Panc1 (cell line): ENCODE data around the gene TRPV5. TPM values are rescaled to one million over a fixed set of nuclear protein-coding genes. Genes with fewer than 3 reads are reported as not detected.
A peak's percentile ranks its signal among the peaks of the same experiment; 100 is the strongest.

ENCODE experiments used
- ATAC-seq: fragments of 200-7000 bp; cut with Tn5 transposase; 2 replicates; pipeline ENCODE4 v1.9.1; 2020; ENCODE audit warnings: mild to moderate bottlenecking, moderate library complexity
- BruUV-seq: library from RNA; stranded (reverse); fragments of 400-500 nt; replicated peaks from 2 replicates; lab custom pipeline; 2021; lab: Mats Ljungman, UMichigan
- CTCF ChIA-PET: fragments of 300-600 bp; sonication (Branson Sonifier 250); formaldehyde crosslinking; loops from one replicate; lab custom pipeline; 2022; ENCODE audit warnings: antibody characterized with exemption; lab: Charles Lee
- POLR2A ChIA-PET: fragments of 300-600 bp; sonication (Branson Sonifier 250); formaldehyde crosslinking; loops from one replicate; lab custom pipeline; 2022; ENCODE audit warnings: antibody characterized with exemption; lab: Charles Lee
- DNase-seq: peaks from one replicate; pipeline ENCODE4 v3.0.0-alpha.2; 2010; ENCODE audit warnings: low read depth, low spot score
- H3K27ac ChIP-seq: 2 replicates; pipeline ENCODE4 v1.5.1; 2011; ENCODE audit warnings: mild to moderate bottlenecking, low read length, inconsistent platforms
- H3K27me3 ChIP-seq: fragments of 200-500 bp; sonication (Bioruptor generic); 2 replicates; pipeline ENCODE4 v1.6.0; 2014; ENCODE audit warnings: low read length, inconsistent platforms; ENCODE audit not compliant: control insufficient read depth, insufficient read depth
- H3K36me3 ChIP-seq: fragments of 200-500 bp; sonication (Bioruptor generic); 2 replicates; pipeline ENCODE4 v1.5.1; 2014; ENCODE audit warnings: inconsistent platforms, mild to moderate bottlenecking, low read length, moderate library complexity; ENCODE audit not compliant: control insufficient read depth, insufficient read depth
- H3K4me1 ChIP-seq: 2 replicates; pipeline ENCODE4 v1.5.1; 2011; ENCODE audit warnings: inconsistent platforms, mild to moderate bottlenecking, low read length, moderate library complexity; ENCODE audit not compliant: control insufficient read depth, insufficient read depth
- H3K4me3 ChIP-seq, 2 experiments: 2 replicates each; pipeline ENCODE4 v1.5.1; 2011 to 2012; ENCODE audit warnings: low read depth in 2 of 2, low read length in 2 of 2, mild to moderate bottlenecking in 2 of 2, inconsistent platforms in 1 of 2, moderate library complexity in 1 of 2
- H3K9me3 ChIP-seq: fragments of 200-500 bp; sonication (Bioruptor generic); 2 replicates; pipeline ENCODE4 v1.5.1; 2014; ENCODE audit warnings: low read depth, mild to moderate bottlenecking, inconsistent platforms, low read length, moderate library complexity; ENCODE audit not compliant: control insufficient read depth, insufficient read depth
- CTCF ChIP-seq: fragments of 450-650 bp; IDR thresholded peaks from 2 replicates; pipeline ENCODE4 v1.5.1; 2017; ENCODE audit warnings: mild to moderate bottlenecking
- POLR2AphosphoS5 ChIP-seq: IDR thresholded peaks from 2 replicates; pipeline ENCODE4 v1.6.1; 2012; ENCODE audit warnings: mild to moderate bottlenecking, low read depth, low read length, moderate library complexity
- REST ChIP-seq, 2 experiments: IDR thresholded peaks; 2 replicates each; pipeline ENCODE4 v1.6.1; 2011 to 2012; ENCODE audit warnings: low read depth in 2 of 2, control low read depth in 1 of 2, low read length in 1 of 2, mild to moderate bottlenecking in 1 of 2, moderate library complexity in 1 of 2; ENCODE audit not compliant: insufficient read depth in 1 of 2
- SIN3A ChIP-seq: IDR thresholded peaks from 2 replicates; pipeline ENCODE4 v1.6.1; 2012; ENCODE audit warnings: low read depth, mild to moderate bottlenecking, low read length, moderate library complexity, borderline replicate concordance; ENCODE audit not compliant: insufficient read depth
- TCF7L2 ChIP-seq: IDR thresholded peaks from 2 replicates; pipeline ENCODE4 v1.6.1; 2011; ENCODE audit warnings: mild to moderate bottlenecking, low read depth, low read length, inconsistent platforms
- in situ Hi-C: cut with HindIII; loops from 2 replicates; pipeline ENCODE4 v1.10.0; 2016; ENCODE audit warnings: low sequenced_read_pairs, low pct_unique_long_range_greater_than_20kb
- intact Hi-C: fragments of 100-400 bp; cut with micrococcal nuclease; formaldehyde crosslinking; loops from one replicate; pipeline ENCODE4 v1.10.0; 2022; ENCODE audit not compliant: unreplicated experiment
- total RNA-seq: library from RNA; stranded (reverse); gene quantifications from one replicate; pipeline ENCODE4 v1.2.1, GENCODE V29; 2021; ENCODE audit not compliant: unreplicated experiment

The TRPV5 gene
- total RNA-seq, 1 experiment from 2014 or later: not detected

- DNase-seq: peak; percentile 41
- ChIA-PET POLR2A (no interaction called here), CTCF (interaction anchor here (0.5 kb wide), 1 partner anchor 119 kb away, joined by 3 read pairs; no protein-coding TSS in a partner anchor)
- no peak for TF ChIP-seq POLR2AphosphoS5
- peak; percentile 84 for TF ChIP-seq CTCF
- TF ChIP-seq SIN3A: no peak
- no peak for TF ChIP-seq REST (IDR thresholded peaks at IDR 0.05; ENCODE audit: insufficient read depth in 1 of 2, low read depth in 2 of 2, low read length in 1 of 2)
- no peak for TF ChIP-seq TCF7L2
- Histone ChIP-seq H3K27ac (no peak overlapping the region), H3K4me3 (no peak overlapping the region), H3K4me1 (no peaks in the 10 kb centered on the region), H3K9me3 (no peaks in the 10 kb centered on the region), H3K36me3 (no peaks in the 10 kb centered on the region), H3K27me3 (peaks cover 13% of the 10 kb centered on the region)
- ATAC-seq: no peak; the same call in 1 of the 2 replicates
- in situ Hi-C loops: no loop called here
- intact Hi-C loops: loop anchor here (2.0 kb wide), 1 partner anchor 122 kb away; no protein-coding TSS in a partner anchor
- no TSS peak for BruUV-seq
These were observed 52.6 kb downstream of the TRPV5 start for GRCh38 chr7:142880876-142881505.

GRCh38 chr7:142879060-142879459, 54.5 kb downstream of the TRPV5 start:
- in situ Hi-C loops: no loop called here

More at GRCh38 chr7:142879060-142879459, 54.5 kb downstream of the TRPV5 start:
- no peak overlapping the region for H3K27ac ChIP-seq
- ChIA-PET CTCF (no interaction called here), POLR2A (no interaction called here)
- no TSS peak for BruUV-seq
- no peak for TF ChIP-seq CTCF
- no peak for TF ChIP-seq REST (IDR thresholded peaks at IDR 0.05; ENCODE audit: insufficient read depth in 1 of 2, low read depth in 2 of 2, low read length in 1 of 2)
- TF ChIP-seq POLR2AphosphoS5: no peak
- TF ChIP-seq SIN3A: no peak
- no peak for TF ChIP-seq TCF7L2
- H3K27me3 ChIP-seq: peaks cover 13% of the 10 kb centered on the region
- H3K4me3 ChIP-seq: no peak overlapping the region
- no peaks in the 10 kb centered on the region for H3K9me3 ChIP-seq
- intact Hi-C loops: no loop called here
- ATAC-seq (no peak), DNase-seq (no peak)
- no peaks in the 10 kb centered on the region for H3K36me3 ChIP-seq
- no peaks in the 10 kb centered on the region for H3K4me1 ChIP-seq
